HG03565 (cell line): ENCODE data around the gene PPM1L.

ENCODE experiments used
- ATAC-seq: cut with Tn5 transposase; IDR thresholded peaks from one replicate; pipeline ENCODE4 v1.9.1; 2021; ENCODE audit warnings: mild to moderate bottlenecking, moderate library complexity; ENCODE audit not compliant: unreplicated experiment

PPM1L gene

GRCh38 chr3:160806686-160807085 lies 50.7 kb downstream of the PPM1L start:
- no peak for ATAC-seq

DNA sequence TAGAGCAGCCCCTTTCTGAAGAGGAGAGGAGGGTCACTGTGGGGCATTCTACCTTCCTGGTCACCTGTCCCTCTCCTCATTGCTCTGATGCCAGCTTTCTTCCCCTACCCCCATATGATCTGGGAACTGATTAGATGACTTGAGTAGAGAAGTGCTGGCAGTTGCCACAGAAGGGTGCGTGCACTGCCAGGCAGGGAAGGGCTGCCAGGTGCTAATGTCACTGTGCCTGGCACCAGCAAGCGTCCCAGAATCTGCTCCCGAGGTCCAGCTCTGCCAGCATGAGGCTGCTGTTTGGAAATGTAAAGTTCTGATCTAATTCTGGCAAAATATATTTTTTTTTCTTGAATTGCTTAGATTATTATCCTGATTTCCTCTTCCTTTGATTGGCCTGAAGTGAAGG lies 52.8 kb downstream of the PPM1L start:
- ATAC-seq: no peak

DNA sequence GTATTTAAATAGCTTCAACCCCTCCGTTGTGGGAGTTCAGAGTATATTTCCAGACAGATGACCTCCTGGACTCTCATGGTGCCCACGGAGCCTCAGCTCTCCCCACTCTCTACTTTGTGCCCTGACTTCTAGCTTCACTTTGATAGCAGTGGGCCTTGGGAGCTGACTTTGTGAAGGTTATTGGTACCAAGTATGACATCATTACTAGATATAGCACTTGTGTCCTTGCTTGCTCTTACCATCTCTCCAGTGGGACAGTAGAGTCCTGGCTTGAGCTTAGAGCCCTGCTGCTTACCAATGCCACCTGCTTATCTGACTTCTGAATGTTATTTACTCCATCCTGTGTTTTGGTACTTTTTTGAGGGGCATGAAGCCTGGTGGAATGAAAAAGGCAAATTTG lies 53.4 kb downstream of the PPM1L start:
- ATAC-seq: no peak

DNA sequence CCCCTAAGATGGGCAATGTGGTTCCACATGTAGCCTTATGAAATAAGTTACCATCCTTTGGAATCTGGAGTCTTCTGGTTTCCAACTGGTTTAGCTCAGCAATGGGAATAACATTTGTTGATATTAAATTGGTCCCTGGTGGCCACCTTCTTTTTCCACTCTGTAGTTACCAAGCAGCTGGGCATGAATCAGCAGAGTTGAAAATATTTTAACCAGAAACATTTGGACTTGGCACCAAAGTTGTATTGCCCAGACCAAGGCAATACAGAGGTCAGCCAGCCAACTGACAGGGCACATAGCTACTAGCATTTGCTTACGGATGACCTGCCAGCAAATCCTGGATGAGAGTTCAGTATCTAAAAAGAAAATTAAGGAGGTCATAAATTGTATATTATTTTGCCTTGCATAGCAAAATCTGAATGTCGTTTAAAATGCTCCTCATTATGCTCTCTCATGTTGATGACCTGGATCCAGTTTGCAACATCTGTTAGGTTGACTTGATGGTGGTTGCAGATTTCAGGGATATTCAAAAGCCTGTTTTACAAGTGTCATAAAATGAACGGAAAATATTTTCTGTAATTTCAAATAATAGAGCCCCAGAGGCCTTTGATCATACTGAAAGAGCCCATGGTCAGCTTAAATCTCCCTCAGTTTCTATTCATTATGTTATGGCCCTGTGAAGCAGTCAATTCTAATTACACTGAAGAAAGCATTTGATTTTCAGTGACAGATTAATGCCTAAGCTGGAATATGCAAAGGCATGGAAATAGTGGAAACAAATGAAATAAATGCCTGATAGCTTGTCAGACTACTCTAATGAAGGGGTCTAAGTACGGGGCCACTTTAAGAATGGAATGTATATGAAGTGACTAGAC lies 54.6 kb downstream of the PPM1L start:
- ATAC-seq: no peak

GRCh38 chr3:160811237-160811548 lies 55.2 kb downstream of the PPM1L start:
- ATAC-seq: no peak

DNA sequence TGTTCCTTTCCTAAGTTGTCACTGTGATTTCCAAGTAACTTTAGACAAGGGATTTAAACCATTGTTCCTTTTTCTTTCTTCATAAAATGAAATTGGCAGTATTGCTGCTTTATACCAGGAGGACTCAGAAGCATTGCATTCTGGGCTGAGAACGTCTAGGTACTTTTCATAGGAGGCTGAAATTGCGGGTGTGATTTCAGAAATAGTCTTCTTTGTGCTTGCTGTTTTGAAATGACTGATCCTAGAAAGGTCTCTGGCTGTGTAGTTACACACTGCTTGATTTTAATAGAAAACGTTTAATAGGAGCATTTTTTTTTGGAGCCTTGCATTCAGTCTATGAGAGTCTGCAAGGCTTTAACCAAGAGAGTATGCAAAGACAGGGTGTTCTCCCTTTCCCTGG lies 56.3 kb downstream of the PPM1L start:
- ATAC-seq: no peak

GRCh38 chr3:160815280-160815679 lies 59.2 kb downstream of the PPM1L start:
- ATAC-seq: no peak

- ATAC-seq: no peak
Measured at GRCh38 chr3:160820022-160820421, 64.0 kb downstream of the PPM1L start.

GRCh38 chr3:160820430-160820829 lies 64.4 kb downstream of the PPM1L start:
- no peak for ATAC-seq

GRCh38 chr3:160822936-160823335 lies 66.9 kb downstream of the PPM1L start:
- ATAC-seq: no peak

DNA sequence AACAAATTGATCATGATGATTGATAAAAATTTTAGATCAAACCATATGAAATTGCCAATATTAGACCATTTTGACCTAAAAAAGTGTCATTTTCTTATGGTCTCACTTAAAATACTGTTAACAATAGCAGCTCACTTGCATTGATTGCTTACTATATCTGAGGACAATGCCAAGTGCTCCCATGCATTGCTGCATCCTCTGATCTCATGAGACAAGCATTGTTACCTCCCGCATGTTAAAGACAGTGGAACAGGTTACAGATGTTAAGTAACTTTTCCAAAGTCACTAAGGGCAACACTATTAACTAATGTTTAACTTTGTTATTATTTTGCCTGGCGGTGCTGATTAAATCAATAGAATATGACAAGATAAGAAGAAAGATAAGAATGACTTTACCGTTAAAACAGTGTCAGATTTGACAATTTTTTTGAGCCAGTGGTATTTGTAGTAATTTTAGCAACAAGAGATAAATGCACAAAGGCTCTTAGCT lies 69.3 kb downstream of the PPM1L start:
- ATAC-seq: no peak

GRCh38 chr3:160826408-160826807 lies 70.4 kb downstream of the PPM1L start:
- ATAC-seq: no peak

DNA sequence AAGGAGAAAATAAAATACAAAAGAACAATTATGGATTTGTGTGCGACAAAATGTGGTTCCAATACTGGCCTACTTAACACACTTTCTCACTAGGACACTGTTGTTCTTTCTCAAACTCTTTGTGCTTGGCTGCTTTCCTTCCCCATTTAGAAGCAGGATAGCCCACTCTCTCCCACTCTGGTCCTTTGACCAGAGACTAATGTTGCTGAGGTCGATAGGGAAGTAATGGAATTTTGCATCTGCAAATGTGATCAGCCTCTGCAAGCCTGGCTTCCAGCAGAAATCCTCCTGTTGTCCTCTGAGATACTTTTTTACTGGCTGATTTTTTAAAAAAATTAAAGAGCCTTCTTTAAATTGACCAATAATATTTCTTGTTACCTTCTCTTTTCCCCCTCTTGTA lies 71.0 kb downstream of the PPM1L start:
- no peak for ATAC-seq

GRCh38 chr3:160827516-160827915 lies 71.5 kb downstream of the PPM1L start:
- no peak for ATAC-seq

DNA sequence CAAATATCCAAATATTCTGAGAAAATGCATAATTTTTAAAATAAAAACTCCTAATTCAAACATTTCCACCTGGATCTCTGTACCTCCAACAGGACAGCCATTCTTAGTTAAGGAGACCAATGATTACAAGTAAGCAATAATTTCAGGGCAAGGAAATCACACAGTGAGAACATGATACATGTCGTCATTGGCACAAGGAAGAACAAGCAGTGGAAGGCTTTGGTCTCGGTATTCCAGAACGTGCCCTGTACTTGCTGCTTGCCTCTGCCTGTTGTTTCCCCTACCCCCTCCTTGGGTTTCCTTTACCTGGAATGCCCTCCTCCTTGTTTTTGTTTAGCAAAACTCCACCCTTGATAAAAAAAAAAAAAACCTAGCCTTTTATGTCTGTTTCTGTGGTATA lies 72.8 kb downstream of the PPM1L start:
- no peak for ATAC-seq

- no peak for ATAC-seq
Measured at GRCh38 chr3:160829486-160830009, 73.5 kb downstream of the PPM1L start.

DNA sequence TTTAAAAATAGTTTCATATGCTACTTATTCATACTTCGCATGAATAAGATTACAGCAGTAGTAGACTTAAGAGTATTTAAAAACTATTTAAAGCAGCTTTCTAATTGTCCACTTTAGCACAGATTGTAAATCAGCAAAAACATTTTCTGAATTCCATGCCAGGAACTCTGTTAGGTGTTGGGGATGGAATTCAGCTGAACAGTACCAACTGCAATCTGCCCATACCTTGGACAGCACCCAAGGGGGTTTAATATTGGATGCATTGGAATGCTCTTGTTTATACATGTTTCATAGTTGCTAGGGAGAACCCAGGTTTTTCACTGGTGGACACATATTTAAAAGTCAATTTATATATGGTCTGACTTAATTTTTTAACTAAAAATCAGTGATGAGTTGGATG lies 74.8 kb downstream of the PPM1L start:
- no peak for ATAC-seq

GRCh38 chr3:160831401-160831800 lies 75.4 kb downstream of the PPM1L start:
- ATAC-seq: no peak

DNA sequence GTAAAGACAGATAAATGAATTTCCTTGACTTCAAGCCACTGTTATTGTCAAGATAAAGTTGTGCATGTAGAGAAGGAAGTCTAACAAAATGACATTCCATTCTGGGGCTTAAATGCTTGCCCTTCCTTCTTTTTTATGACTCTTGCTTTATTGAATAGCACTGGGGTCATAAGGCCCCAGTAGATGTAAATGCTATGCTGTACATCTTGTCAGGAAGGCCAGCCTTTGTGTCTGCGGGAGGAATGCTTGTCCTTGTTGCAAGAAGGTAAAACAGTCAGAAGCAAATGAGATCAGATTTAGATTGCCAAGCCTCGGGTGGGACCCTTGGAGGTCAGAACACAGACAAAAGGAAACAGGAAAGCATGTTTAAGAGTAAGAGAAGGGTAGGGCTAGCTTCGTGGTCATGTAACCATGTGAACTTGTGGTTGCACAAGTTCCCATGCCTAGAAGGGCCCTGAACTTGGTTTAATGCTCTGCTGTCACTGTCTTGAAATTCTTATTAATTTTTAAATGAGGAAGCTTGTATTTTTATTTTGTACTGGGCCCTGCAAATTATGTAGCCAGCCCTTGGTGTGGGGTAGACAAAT lies 81.5 kb downstream of the PPM1L start:
- ATAC-seq: no peak

- no peak for ATAC-seq
Measured at GRCh38 chr3:160840590-160840989, 84.6 kb downstream of the PPM1L start.

GRCh38 chr3:160841455-160841854 lies 85.4 kb downstream of the PPM1L start:
- ATAC-seq: no peak
